H9 (cell line): ENCODE results near the gene CCDC102B. TPM values are rescaled to one million over a fixed set of nuclear protein-coding genes. Genes with fewer than 3 reads are reported as not detected.

Experiments
- DNase-seq: peaks from one replicate; pipeline ENCODE4 v3.0.0-alpha.2; 2017
- H2AFZ ChIP-seq: one replicate; pipeline ENCODE4 v1.6.1; 2013; ENCODE audit warnings: mild to moderate bottlenecking, low read length, control low read depth, moderate library complexity
- H2AK5ac ChIP-seq: 2 replicates; pipeline ENCODE4 v1.6.1; 2013; ENCODE audit warnings: low read length, control low read depth, mixed read lengths; ENCODE audit not compliant: insufficient read length
- H2BK120ac ChIP-seq: one replicate; pipeline ENCODE4 v1.6.1; 2013; ENCODE audit warnings: low read depth, mild to moderate bottlenecking, low read length, control low read depth, inconsistent platforms; ENCODE audit not compliant: poor library complexity, severe bottlenecking
- H2BK12ac ChIP-seq: 2 replicates; pipeline ENCODE4 v1.6.1; 2013; ENCODE audit warnings: low read length, control low read depth, mixed read lengths, low read depth; ENCODE audit not compliant: insufficient read length
- H2BK15ac ChIP-seq: 2 replicates; pipeline ENCODE4 v1.6.1; 2013; ENCODE audit warnings: low read depth, low read length, control low read depth
- H2BK20ac ChIP-seq: one replicate; pipeline ENCODE4 v1.6.1; 2013; ENCODE audit warnings: low read depth, mild to moderate bottlenecking, low read length, control low read depth, inconsistent platforms; ENCODE audit not compliant: poor library complexity, severe bottlenecking
- H2BK5ac ChIP-seq: 2 replicates; pipeline ENCODE4 v1.6.1; 2013; ENCODE audit warnings: low read length, control low read depth, mixed read lengths; ENCODE audit not compliant: insufficient read length
- H3K14ac ChIP-seq: 2 replicates; pipeline ENCODE4 v1.6.1; 2013; ENCODE audit warnings: low read length, control low read depth; ENCODE audit not compliant: insufficient read depth
- H3K18ac ChIP-seq: 2 replicates; pipeline ENCODE4 v1.6.1; 2013; ENCODE audit warnings: low read depth, mild to moderate bottlenecking, mixed read lengths, low read length, control low read depth; ENCODE audit not compliant: insufficient read length
- H3K23ac ChIP-seq: 2 replicates; pipeline ENCODE4 v1.6.1; 2013; ENCODE audit warnings: low read length, control low read depth, mixed read lengths, low read depth; ENCODE audit not compliant: insufficient read length
- H3K23me2 ChIP-seq: 2 replicates; pipeline ENCODE4 v1.6.1; 2013; ENCODE audit warnings: low read depth, mild to moderate bottlenecking, mixed read lengths, low read length, control low read depth; ENCODE audit not compliant: insufficient read length, poor library complexity, severe bottlenecking
- H3K27ac ChIP-seq: 2 replicates; pipeline ENCODE4 v1.5.1; 2013; ENCODE audit warnings: low read length, control low read depth, mixed read lengths, low read depth; ENCODE audit not compliant: insufficient read length
- H3K27me3 ChIP-seq: 2 replicates; pipeline ENCODE4 v1.6.1; 2013; ENCODE audit warnings: low read length, control low read depth, inconsistent platforms; ENCODE audit not compliant: insufficient read depth
- H3K4ac ChIP-seq: 2 replicates; pipeline ENCODE4 v1.6.1; 2013; ENCODE audit warnings: low read depth, mild to moderate bottlenecking, control low read depth, inconsistent platforms, low read length, moderate library complexity
- H3K4me1 ChIP-seq: 2 replicates; pipeline ENCODE4 v1.6.1; 2013; ENCODE audit warnings: low read length, control low read depth, inconsistent platforms; ENCODE audit not compliant: insufficient read depth
- H3K4me2 ChIP-seq: 2 replicates; pipeline ENCODE4 v1.6.1; 2013; ENCODE audit warnings: low read length, control low read depth, mixed read lengths; ENCODE audit not compliant: insufficient read length, insufficient read depth
- H3K56ac ChIP-seq: 2 replicates; pipeline ENCODE4 v1.6.1; 2013; ENCODE audit warnings: low read depth, mild to moderate bottlenecking, mixed read lengths, low read length, control low read depth; ENCODE audit not compliant: insufficient read length
- H3K79me1 ChIP-seq: 2 replicates; pipeline ENCODE4 v1.6.1; 2013; ENCODE audit warnings: low read depth, mild to moderate bottlenecking, moderate library complexity, low read length, control low read depth, inconsistent platforms; ENCODE audit not compliant: insufficient read depth, poor library complexity, severe bottlenecking
- H3K79me2 ChIP-seq: 2 replicates; pipeline ENCODE4 v1.6.1; 2013; ENCODE audit warnings: low read length, control low read depth, inconsistent platforms; ENCODE audit not compliant: insufficient read depth
- H3K9ac ChIP-seq: 2 replicates; pipeline ENCODE4 v1.6.1; 2013; ENCODE audit warnings: low read length, control low read depth, mixed read lengths; ENCODE audit not compliant: insufficient read length; ENCODE audit errors: extremely low read depth
- H3K9me3 ChIP-seq: one replicate; pipeline ENCODE4 v1.6.1; 2013; ENCODE audit warnings: low read depth, low read length, inconsistent platforms; ENCODE audit not compliant: control insufficient read depth
- H3T11ph ChIP-seq: one replicate; pipeline ENCODE4 v1.6.1; 2013; ENCODE audit warnings: mild to moderate bottlenecking, low read length, control low read depth, inconsistent platforms
- H4K20me1 ChIP-seq: one replicate; pipeline ENCODE4 v1.6.1; 2013; ENCODE audit not compliant: control insufficient read depth, insufficient read length, insufficient read depth
- H4K5ac ChIP-seq: 2 replicates; pipeline ENCODE4 v1.6.1; 2013; ENCODE audit warnings: low read depth, mild to moderate bottlenecking, mixed read lengths, low read length, control low read depth; ENCODE audit not compliant: insufficient read length
- H4K8ac ChIP-seq: replicated peaks from 2 replicates; pipeline ENCODE4 v1.6.1; 2013; ENCODE audit warnings: low read length, control low read depth, mixed read lengths, low read depth; ENCODE audit not compliant: insufficient read length
- H4K91ac ChIP-seq: 2 replicates; pipeline ENCODE4 v1.6.1; 2013; ENCODE audit warnings: low read depth, mild to moderate bottlenecking, moderate library complexity, mixed read lengths, low read length, control low read depth; ENCODE audit not compliant: insufficient read length
- H3K27ac Mint-ChIP-seq, 3 experiments: 2 replicates in 2 of 3; 3 replicates in 1 of 3; pipeline ENCODE4 v1.8.0; 2020 to 2021; ENCODE audit warnings: mixed read lengths in 3 of 3, mild to moderate bottlenecking in 1 of 3, moderate library complexity in 1 of 3
- H3K27me3 Mint-ChIP-seq: 2 replicates; pipeline ENCODE4 v1.8.0; 2021; ENCODE audit warnings: low read depth, mild to moderate bottlenecking, moderate library complexity, mixed read lengths
- H3K36me3 Mint-ChIP-seq, 3 experiments: 2 replicates in 2 of 3; 3 replicates in 1 of 3; pipeline ENCODE4 v1.8.0; 2020 to 2021; ENCODE audit warnings: low read depth in 3 of 3, mixed read lengths in 3 of 3; ENCODE audit not compliant: insufficient read depth in 1 of 3
- H3K4me1 Mint-ChIP-seq, 2 experiments: 2 replicates each; pipeline ENCODE4 v1.8.0; 2020; ENCODE audit warnings: mixed read lengths in 2 of 2
- H3K4me3 Mint-ChIP-seq, 2 experiments: 2 replicates in 1 of 2; 3 replicates in 1 of 2; pipeline ENCODE4 v1.8.0; 2020 to 2021; ENCODE audit warnings: mild to moderate bottlenecking in 2 of 2, mixed read lengths in 2 of 2, moderate library complexity in 1 of 2
- H3K9me3 Mint-ChIP-seq, 2 experiments: 2 replicates in 1 of 2; 3 replicates in 1 of 2; pipeline ENCODE4 v1.8.0; 2020; ENCODE audit warnings: mild to moderate bottlenecking in 2 of 2, mixed read lengths in 2 of 2, moderate library complexity in 1 of 2
- CTCF ChIP-seq: fragments of 200-600 bp; sonication (generic); conservative IDR thresholded peaks from 3 replicates; pipeline ENCODE4 v1.8.0; 2021; ENCODE audit warnings: antibody characterized with exemption, mild to moderate bottlenecking
- WGBS: extraction: QIAGEN DNeasy Blood & Tissue Kit; methylation state at CpG from one replicate; pipeline ENCODE4 v1.1.7; 2013; ENCODE audit warnings: missing lambda C conversion rate, low lambda C conversion rate, mixed read lengths; ENCODE audit not compliant: insufficient read length; ENCODE audit errors: extremely low coverage; 5-methylcytosine and 5-hydroxymethylcytosine counted together
- total RNA-seq: library from RNA; stranded (reverse); gene quantifications from 2 replicates; pipeline ENCODE4 v1.2.1, GENCODE V29; 2021

CCDC102B gene
- total RNA-seq, 1 experiment from 2014 or later = 1.2 TPM

DNA sequence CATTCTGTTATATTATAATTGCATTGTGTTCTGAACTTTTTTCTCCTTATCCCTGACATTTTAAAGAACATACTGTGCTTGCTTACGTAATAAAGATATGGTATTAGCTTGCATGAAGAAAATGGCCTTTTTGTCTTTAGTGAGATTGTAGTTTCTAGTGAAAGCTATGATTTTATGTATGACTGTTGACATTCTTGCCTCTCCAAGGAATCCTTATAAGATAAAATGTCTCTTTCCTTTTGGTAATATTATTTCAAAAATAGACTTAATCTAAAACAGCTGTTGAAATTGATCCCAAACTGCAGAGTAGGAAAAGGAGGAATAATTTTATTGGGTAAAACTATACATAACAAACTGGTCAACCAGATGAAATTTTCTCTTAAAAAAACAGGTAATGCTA is 40.8 kb upstream of the CCDC102B start:
- Histone ChIP-seq H3K4ac (no peak overlapping the region), H3K9me3 (no peaks in the 10 kb centered on the region), H3K79me2 (no peaks in the 10 kb centered on the region), H2AK5ac (no peak overlapping the region), H3K4me1 (no peaks in the 10 kb centered on the region), H4K91ac (no peak overlapping the region), H2BK20ac (no peak overlapping the region), H3K56ac (no peak overlapping the region), H2AFZ (no peak overlapping the region), H3T11ph (no peak overlapping the region), H4K5ac (no peak overlapping the region), H3K79me1 (no peaks in the 10 kb centered on the region), H2BK120ac (no peak overlapping the region), H3K23ac (no peak overlapping the region), H3K23me2 (no peaks in the 10 kb centered on the region), H3K27me3 (no peaks in the 10 kb centered on the region), H3K14ac (no peak overlapping the region), H3K27ac (no peak overlapping the region), H4K8ac (no peak overlapping the region), H2BK12ac (no peak overlapping the region), H3K4me2 (no peak overlapping the region), H3K18ac (no peak overlapping the region), H2BK5ac (no peak overlapping the region), H2BK15ac (no peak overlapping the region), H3K9ac (no peak overlapping the region), H4K20me1 (no peaks in the 10 kb centered on the region)
- Mint-ChIP-seq H3K4me3 (no peak overlapping the region), H3K27ac (no peak overlapping the region), H3K36me3 (peaks cover 2 to 19% (median 5%) of the 10 kb centered on the region in 3 experiments; a peak in 4 of 7 replicates), H3K27me3 (no peaks in the 10 kb centered on the region), H3K4me1 (no peaks in the 10 kb centered on the region), H3K9me3 (peaks cover 4 to 13% of the 10 kb centered on the region in 2 experiments; a peak in 4 of 5 replicates)
- no CpG with 5 or more reads among the region's 1 CpG for WGBS
- no peak for DNase-seq
- TF ChIP-seq CTCF = no peak
